Neural cell (in vitro differentiated cells): ENCODE data around the gene TMEM81. TPM values are rescaled to one million over a fixed set of nuclear protein-coding genes. Genes with fewer than 3 reads are reported as not detected.

Source experiments
- H2AFZ ChIP-seq: fragments of 200-600, 300-800 bp; sonication (generic), shearing (Covaris generic); 2 replicates; pipeline ENCODE4 v1.6.0; 2014; ENCODE audit warnings: low read depth, mild to moderate bottlenecking, antibody characterized with exemption, low read length, moderate library complexity
- H3F3A ChIP-seq: fragments of 200-600 bp; shearing (Covaris generic); 2 replicates; pipeline ENCODE4 v1.6.1; 2016; ENCODE audit warnings: mild to moderate bottlenecking, moderate library complexity, mixed read lengths, antibody characterized with exemption, low read length; ENCODE audit not compliant: insufficient read depth, poor library complexity, severe bottlenecking
- H3K27ac ChIP-seq: fragments of 200-600, 300-800 bp; sonication (generic), shearing (Covaris generic); 2 replicates; pipeline ENCODE4 v1.5.1; 2014; ENCODE audit warnings: mild to moderate bottlenecking, low read length, moderate library complexity
- H3K27me3 ChIP-seq: fragments of 300-800, 200-600 bp; sonication (generic), shearing (Covaris generic); 2 replicates; pipeline ENCODE4 v1.6.0; 2014; ENCODE audit warnings: mild to moderate bottlenecking, low read depth, low read length, moderate library complexity; ENCODE audit not compliant: insufficient read depth
- H3K36me3 ChIP-seq: fragments of 300-800, 200-600 bp; sonication (generic), shearing (Covaris generic); 2 replicates; pipeline ENCODE4 v1.5.1; 2014; ENCODE audit warnings: mild to moderate bottlenecking, antibody characterized with exemption, low read length, moderate library complexity; ENCODE audit not compliant: insufficient read depth
- H3K4me2 ChIP-seq: fragments of 300-800, 200-600 bp; sonication (generic), shearing (Covaris generic); 2 replicates; pipeline ENCODE4 v1.6.0; 2014; ENCODE audit warnings: mild to moderate bottlenecking, low read length
- H3K4me3 ChIP-seq: fragments of 300-800, 200-600 bp; sonication (generic), shearing (Covaris generic); 2 replicates; pipeline ENCODE4 v1.5.1; 2014; ENCODE audit warnings: mild to moderate bottlenecking, low read length, moderate library complexity
- H3K79me2 ChIP-seq: fragments of 200-600 bp; shearing (Covaris generic); replicated peaks from 2 replicates; pipeline ENCODE4 v1.6.0; 2014; ENCODE audit warnings: mild to moderate bottlenecking, low read length, moderate library complexity; ENCODE audit not compliant: insufficient read depth
- H3K9ac ChIP-seq: fragments of 300-800, 200-600 bp; sonication (generic), shearing (Covaris generic); 2 replicates; pipeline ENCODE4 v1.6.1; 2016; ENCODE audit warnings: mild to moderate bottlenecking, low read length, mixed read lengths
- H3K9me2 ChIP-seq: fragments of 200-600 bp; shearing (Covaris generic); 2 replicates; pipeline ENCODE4 v1.6.1; 2016; ENCODE audit warnings: mild to moderate bottlenecking, low read length, mixed read lengths; ENCODE audit not compliant: insufficient read depth
- H3K9me3 ChIP-seq: fragments of 200-600, 300-800 bp; sonication (generic), shearing (Covaris generic); 2 replicates; pipeline ENCODE4 v1.6.1; 2016; ENCODE audit warnings: mild to moderate bottlenecking, mixed run types, low read length, moderate library complexity, mixed read lengths
- H4K20me1 ChIP-seq: fragments of 200-600 bp; shearing (Covaris generic); 2 replicates; pipeline ENCODE4 v1.6.1; 2016; ENCODE audit warnings: mild to moderate bottlenecking, mixed run types; ENCODE audit not compliant: insufficient read depth
- EP300 ChIP-seq: fragments of 450-650 bp; conservative IDR thresholded peaks from 2 replicates; pipeline ENCODE4 v1.6.1; 2014; ENCODE audit warnings: antibody characterized with exemption, mild to moderate bottlenecking, moderate library complexity; ENCODE audit not compliant: poor library complexity, severe bottlenecking
- EZH2 ChIP-seq: fragments of 200-600, 300-800 bp; shearing (Covaris generic), sonication (generic); IDR thresholded peaks from 2 replicates; pipeline ENCODE4 v1.6.1; 2014; ENCODE audit warnings: antibody characterized with exemption, low read length, borderline replicate concordance, mild to moderate bottlenecking; ENCODE audit not compliant: insufficient read depth, poor library complexity, severe bottlenecking
- MXI1 ChIP-seq: fragments of 450-650 bp; conservative IDR thresholded peaks from 2 replicates; pipeline ENCODE4 v1.6.1; 2014; ENCODE audit warnings: antibody characterized with exemption, mild to moderate bottlenecking; ENCODE audit not compliant: poor library complexity, severe bottlenecking
- POLR2AphosphoS5 ChIP-seq: IDR thresholded peaks from 2 replicates; pipeline ENCODE4 v1.6.1; 2012
- RAD21 ChIP-seq: fragments of 450-650 bp; conservative IDR thresholded peaks from 2 replicates; pipeline ENCODE4 v1.6.1; 2014; ENCODE audit warnings: antibody characterized with exemption, mild to moderate bottlenecking, moderate library complexity
- REST ChIP-seq: IDR thresholded peaks from 2 replicates; pipeline ENCODE4 v1.6.1; 2012; ENCODE audit warnings: borderline replicate concordance
- SMC3 ChIP-seq: fragments of 450-650 bp; conservative IDR thresholded peaks from 2 replicates; pipeline ENCODE4 v1.6.1; 2014; ENCODE audit warnings: antibody characterized with exemption, mild to moderate bottlenecking, moderate library complexity; ENCODE audit not compliant: poor library complexity
- TAF1 ChIP-seq: IDR thresholded peaks from 2 replicates; pipeline ENCODE4 v1.6.1; 2012; ENCODE audit warnings: low read depth
- polyA plus RNA-seq: library from polyadenylated mRNA; depleted of rRNA; stranded (reverse); fragments of >200 nt; gene quantifications from 2 replicates; pipeline ENCODE4 v1.2.3, GENCODE V29; 2014
- TF ChIP-seq, protein P1 (sequence below): fragments of 450-650 bp; IDR thresholded peaks from 2 replicates; pipeline ENCODE4 v1.5.1; 2014; ENCODE audit warnings: antibody characterized with exemption, mild to moderate bottlenecking, moderate library complexity; ENCODE audit not compliant: poor library complexity, severe bottlenecking

Gene TMEM81
- polyA plus RNA-seq, 1 donor from 2014 or later: 10.1 TPM

DNA sequence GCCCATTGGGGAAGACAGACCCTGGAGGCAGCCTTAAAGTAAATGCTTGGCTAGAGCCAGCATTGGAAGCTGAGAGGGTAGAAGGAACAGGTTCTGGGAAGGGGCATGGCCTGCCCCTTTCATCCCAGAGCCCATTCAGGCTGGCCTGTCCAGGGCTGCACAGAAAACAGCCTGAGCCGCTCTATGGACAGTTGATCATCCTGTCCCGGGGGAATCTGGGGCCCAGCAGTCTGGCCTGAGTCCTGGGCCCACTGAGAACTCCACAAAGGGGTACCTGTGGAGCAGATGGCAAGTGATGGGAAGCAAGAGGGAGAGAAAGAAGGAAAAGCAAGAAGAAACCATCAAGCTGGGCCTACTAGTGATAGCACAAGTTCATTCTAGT lies 13.2 kb downstream of the TMEM81 start:
- H3K9ac ChIP-seq: no peak overlapping the region
- H3K9me3 ChIP-seq: no peaks in the 10 kb centered on the region
- no peaks in the 10 kb centered on the region for H3K9me2 ChIP-seq
- H2AFZ ChIP-seq: no peak overlapping the region
- H3F3A ChIP-seq: no peaks in the 10 kb centered on the region
- TF ChIP-seq MXI1 (no peak), RAD21 (no peak), EP300 (no peak), POLR2AphosphoS5 (no peak), REST (no peak), SMC3 (no peak), EZH2 (no peak), TAF1 (no peak)
- TF ChIP-seq, protein P1, sequence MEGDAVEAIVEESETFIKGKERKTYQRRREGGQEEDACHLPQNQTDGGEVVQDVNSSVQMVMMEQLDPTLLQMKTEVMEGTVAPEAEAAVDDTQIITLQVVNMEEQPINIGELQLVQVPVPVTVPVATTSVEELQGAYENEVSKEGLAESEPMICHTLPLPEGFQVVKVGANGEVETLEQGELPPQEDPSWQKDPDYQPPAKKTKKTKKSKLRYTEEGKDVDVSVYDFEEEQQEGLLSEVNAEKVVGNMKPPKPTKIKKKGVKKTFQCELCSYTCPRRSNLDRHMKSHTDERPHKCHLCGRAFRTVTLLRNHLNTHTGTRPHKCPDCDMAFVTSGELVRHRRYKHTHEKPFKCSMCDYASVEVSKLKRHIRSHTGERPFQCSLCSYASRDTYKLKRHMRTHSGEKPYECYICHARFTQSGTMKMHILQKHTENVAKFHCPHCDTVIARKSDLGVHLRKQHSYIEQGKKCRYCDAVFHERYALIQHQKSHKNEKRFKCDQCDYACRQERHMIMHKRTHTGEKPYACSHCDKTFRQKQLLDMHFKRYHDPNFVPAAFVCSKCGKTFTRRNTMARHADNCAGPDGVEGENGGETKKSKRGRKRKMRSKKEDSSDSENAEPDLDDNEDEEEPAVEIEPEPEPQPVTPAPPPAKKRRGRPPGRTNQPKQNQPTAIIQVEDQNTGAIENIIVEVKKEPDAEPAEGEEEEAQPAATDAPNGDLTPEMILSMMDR: no peak
- H4K20me1 ChIP-seq: no peaks in the 10 kb centered on the region
- no peak overlapping the region for H3K27ac ChIP-seq
- no peaks in the 10 kb centered on the region for H3K79me2 ChIP-seq
- no peak overlapping the region for H3K4me2 ChIP-seq
- no peak overlapping the region for H3K4me3 ChIP-seq
- H3K36me3 ChIP-seq: no peaks in the 10 kb centered on the region
- no peaks in the 10 kb centered on the region for H3K27me3 ChIP-seq

DNA sequence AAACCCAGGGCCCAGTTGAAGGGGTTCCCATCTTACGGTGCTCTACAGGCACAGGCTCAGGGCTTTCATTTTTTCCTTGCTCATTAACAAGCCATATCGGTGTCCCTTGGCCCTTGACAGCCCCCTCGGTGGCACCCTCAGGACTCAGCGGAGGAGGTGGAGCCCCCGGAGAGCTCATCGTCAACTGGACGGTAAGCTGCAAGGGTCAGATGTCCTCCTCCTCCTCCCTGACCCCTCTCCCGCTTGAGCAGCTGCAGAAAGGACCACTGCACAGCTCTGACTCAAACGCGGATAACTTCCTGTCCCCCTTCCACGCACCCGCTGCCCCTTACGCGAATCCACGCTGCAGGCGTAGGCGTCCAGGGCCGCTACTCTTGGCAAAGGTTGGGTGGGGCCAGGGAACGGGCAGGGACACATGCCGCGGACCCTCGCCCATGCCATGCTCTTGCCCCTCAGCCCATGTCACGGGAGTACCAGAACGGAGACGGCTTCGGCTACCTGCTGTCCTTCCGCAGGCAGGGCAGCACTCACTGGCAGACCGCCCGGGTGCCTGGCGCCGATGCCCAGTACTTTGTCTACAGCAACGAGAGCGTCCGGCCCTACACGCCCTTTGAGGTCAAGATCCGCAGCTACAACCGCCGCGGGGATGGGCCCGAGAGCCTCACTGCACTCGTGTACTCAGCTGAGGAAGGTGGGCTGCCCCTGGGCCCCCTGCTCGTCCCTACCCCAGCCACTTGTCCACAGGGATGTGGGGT lies 14.7 kb downstream of the TMEM81 start:
- H3K4me2 ChIP-seq: no peak overlapping the region
- no peak overlapping the region for H3K27ac ChIP-seq
- H3K4me3 ChIP-seq: no peak overlapping the region
- H4K20me1 ChIP-seq: no peaks in the 10 kb centered on the region
- H3K36me3 ChIP-seq: no peaks in the 10 kb centered on the region
- no peaks in the 10 kb centered on the region for H3K9me2 ChIP-seq
- H3K9me3 ChIP-seq: no peaks in the 10 kb centered on the region
- no peak overlapping the region for H2AFZ ChIP-seq
- TF ChIP-seq RAD21 (no peak), REST (no peak), TAF1 (no peak), SMC3 (no peak), EP300 (no peak), EZH2 (no peak), POLR2AphosphoS5 (no peak)
- TF ChIP-seq, protein P1: no peak
- no peak overlapping the region for H3K9ac ChIP-seq
- H3F3A ChIP-seq: no peaks in the 10 kb centered on the region
- H3K79me2 ChIP-seq: no peaks in the 10 kb centered on the region
- H3K27me3 ChIP-seq: no peaks in the 10 kb centered on the region
